ELR (cell line): ENCODE measurements around the gene PGBD2.
A peak's percentile ranks its signal among the peaks of the same experiment; 100 is the strongest.
"Not testable (repeated sequence)": the region's sequence is repeated elsewhere in the genome, so short reads cannot be mapped to it uniquely, and the experiment has no call there.

Source experiments
- DNase-seq: peaks from one replicate; pipeline ENCODE4 v3.0.0-alpha.2; 2015; ENCODE audit warnings: low read depth

Gene PGBD2

GRCh38 chr1:248886237-248886895 is 19.7 kb upstream of the PGBD2 start:
- no peak for DNase-seq

- not testable (repeated sequence) for DNase-seq
These were observed 16.2 kb upstream of the PGBD2 start for GRCh38 chr1:248889914-248890243.

- DNase-seq = no peak
These were observed 15.2 kb upstream of the PGBD2 start for GRCh38 chr1:248890549-248891498.

GRCh38 chr1:248891758-248892157 is 14.3 kb upstream of the PGBD2 start:
- no peak for DNase-seq

GRCh38 chr1:248892590-248892989 is 13.4 kb upstream of the PGBD2 start:
- no peak for DNase-seq

- DNase-seq = no peak
These were observed 11.2 kb upstream of the PGBD2 start for GRCh38 chr1:248894837-248895236.

GRCh38 chr1:248897412-248898337 is 8.4 kb upstream of the PGBD2 start:
- DNase-seq = no peak

GRCh38 chr1:248900637-248901036 is 5.4 kb upstream of the PGBD2 start:
- DNase-seq = no peak

GRCh38 chr1:248901578-248901977 is 4.5 kb upstream of the PGBD2 start:
- DNase-seq = no peak

GRCh38 chr1:248904437-248905216 is 1.4 kb upstream of the PGBD2 start:
- no peak for DNase-seq

GRCh38 chr1:248905662-248906008 is 400 bp upstream of the PGBD2 start:
- DNase-seq = no peak

- DNase-seq = peak; percentile 11
These were observed 972 bp downstream of the PGBD2 start for GRCh38 chr1:248906753-248907661.

GRCh38 chr1:248910761-248911160 is 4.7 kb downstream of the PGBD2 start:
- DNase-seq = no peak

- no peak for DNase-seq
These were observed 7.9 kb downstream of the PGBD2 start for GRCh38 chr1:248913933-248914332.

- no peak for DNase-seq
These were observed 8.9 kb downstream of the PGBD2 start for GRCh38 chr1:248914796-248915381.

GRCh38 chr1:248918131-248918530 is 12.1 kb downstream of the PGBD2 start:
- peak; percentile 47 for DNase-seq

GRCh38 chr1:248923352-248924338 is 17.6 kb downstream of the PGBD2 start:
- peak; percentile 15 for DNase-seq

GRCh38 chr1:248924696-248925532 is 18.9 kb downstream of the PGBD2 start:
- peak; percentile 66 for DNase-seq
